ENCODE measurements around the gene PCSK6.
A peak's percentile ranks its signal among the peaks of the same experiment; 100 is the strongest.

Gene PCSK6

GRCh38 chr15:101497017-101497416 lies 7.5 kb upstream of the PCSK6 start:
- Mint-ChIP-seq H3K4me3 (peak overlapping the region; percentile 7 to 33 (median 14)), H3K27me3 (ENCODE audit: low read depth) (peaks cover 78% of the 10 kb centered on the region), H3K27ac (no peak overlapping the region), H3K9me3 (no peaks in the 10 kb centered on the region), H3K4me1 (peaks cover 52% of the 10 kb centered on the region), H3K36me3 (ENCODE audit: low read depth) (no peaks in the 10 kb centered on the region)
- TF ChIP-seq, protein P1, sequence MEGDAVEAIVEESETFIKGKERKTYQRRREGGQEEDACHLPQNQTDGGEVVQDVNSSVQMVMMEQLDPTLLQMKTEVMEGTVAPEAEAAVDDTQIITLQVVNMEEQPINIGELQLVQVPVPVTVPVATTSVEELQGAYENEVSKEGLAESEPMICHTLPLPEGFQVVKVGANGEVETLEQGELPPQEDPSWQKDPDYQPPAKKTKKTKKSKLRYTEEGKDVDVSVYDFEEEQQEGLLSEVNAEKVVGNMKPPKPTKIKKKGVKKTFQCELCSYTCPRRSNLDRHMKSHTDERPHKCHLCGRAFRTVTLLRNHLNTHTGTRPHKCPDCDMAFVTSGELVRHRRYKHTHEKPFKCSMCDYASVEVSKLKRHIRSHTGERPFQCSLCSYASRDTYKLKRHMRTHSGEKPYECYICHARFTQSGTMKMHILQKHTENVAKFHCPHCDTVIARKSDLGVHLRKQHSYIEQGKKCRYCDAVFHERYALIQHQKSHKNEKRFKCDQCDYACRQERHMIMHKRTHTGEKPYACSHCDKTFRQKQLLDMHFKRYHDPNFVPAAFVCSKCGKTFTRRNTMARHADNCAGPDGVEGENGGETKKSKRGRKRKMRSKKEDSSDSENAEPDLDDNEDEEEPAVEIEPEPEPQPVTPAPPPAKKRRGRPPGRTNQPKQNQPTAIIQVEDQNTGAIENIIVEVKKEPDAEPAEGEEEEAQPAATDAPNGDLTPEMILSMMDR (IDR thresholded peaks at IDR 0.05; ENCODE audit: unreplicated experiment in 3 of 3) = no peak

DNA sequence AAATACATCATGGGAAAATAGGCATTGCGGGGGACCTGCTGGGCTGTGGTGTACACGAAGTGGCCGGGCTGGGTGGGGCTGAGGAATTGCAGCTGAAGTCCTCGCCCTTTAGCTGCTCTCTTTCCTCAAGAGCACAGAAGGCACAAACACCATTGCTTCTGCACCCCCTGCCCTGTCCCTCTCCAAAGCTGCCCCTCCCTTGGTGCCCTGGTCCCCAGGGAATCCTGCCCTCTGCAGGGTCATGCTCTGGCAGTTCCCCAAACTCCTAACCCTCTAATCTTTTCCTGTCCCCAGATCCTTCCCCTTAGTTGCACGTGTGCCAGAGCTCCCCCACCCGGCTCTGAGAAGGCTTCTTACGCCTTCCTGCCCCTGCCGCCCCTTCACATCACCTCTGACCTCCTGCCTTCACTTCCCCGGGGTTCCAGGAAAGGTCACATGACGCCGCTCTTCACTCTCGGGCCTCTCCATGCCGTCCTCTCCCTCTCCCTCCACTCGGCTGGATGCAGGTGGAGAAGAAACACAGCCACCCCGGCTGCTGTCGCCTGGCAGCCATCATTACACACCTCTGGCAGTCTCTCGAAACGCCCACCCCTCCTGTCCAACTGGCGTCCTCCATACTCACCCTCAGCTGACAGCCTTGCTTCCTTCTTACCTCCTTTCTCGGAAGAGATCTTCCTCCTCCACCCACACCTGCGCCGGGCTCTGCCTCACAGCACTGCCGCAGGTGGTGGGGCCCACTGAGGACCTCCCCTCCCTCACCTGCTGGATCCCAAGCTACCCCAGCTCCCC lies 6.9 kb upstream of the PCSK6 start:
- TF ChIP-seq, protein P1 (IDR thresholded peaks at IDR 0.05; ENCODE audit: unreplicated experiment in 3 of 3) = no peak
- Mint-ChIP-seq H3K9me3 (no peaks in the 10 kb centered on the region), H3K4me1 (peaks cover 55% of the 10 kb centered on the region), H3K27ac (no peak overlapping the region), H3K36me3 (ENCODE audit: low read depth) (no peaks in the 10 kb centered on the region), H3K27me3 (ENCODE audit: low read depth) (peaks cover 79% of the 10 kb centered on the region), H3K4me3 (peak overlapping the region; percentile 7 to 51 (median 14))

GRCh38 chr15:101495334-101496197 lies 6.1 kb upstream of the PCSK6 start:
- Mint-ChIP-seq H3K9me3 (no peaks in the 10 kb centered on the region), H3K27me3 (ENCODE audit: low read depth) (peaks cover 84% of the 10 kb centered on the region)

GRCh38 chr15:101494251-101494796 lies 4.8 kb upstream of the PCSK6 start:
- Mint-ChIP-seq H3K4me3 (no peak overlapping the region), H3K4me1 (peaks cover 38% of the 10 kb centered on the region), H3K36me3 (ENCODE audit: low read depth) (no peaks in the 10 kb centered on the region), H3K27me3 (ENCODE audit: low read depth) (peaks cover 85% of the 10 kb centered on the region), H3K9me3 (peaks cover 3% of the 10 kb centered on the region), H3K27ac (no peak overlapping the region)
- TF ChIP-seq, protein P1 (IDR thresholded peaks at IDR 0.05; ENCODE audit: unreplicated experiment in 3 of 3) = no peak

More at GRCh38 chr15:101495334-101496197, 6.1 kb upstream of the PCSK6 start:
- peaks cover 50% of the 10 kb centered on the region for H3K4me1 Mint-ChIP-seq
- peak overlapping the region in 2 of 3 experiments; percentile 14 to 51 for H3K4me3 Mint-ChIP-seq
- no peaks in the 10 kb centered on the region for H3K36me3 Mint-ChIP-seq (ENCODE audit: low read depth)
- no peak overlapping the region for H3K27ac Mint-ChIP-seq
- TF ChIP-seq, protein P1 (IDR thresholded peaks at IDR 0.05; ENCODE audit: unreplicated experiment in 3 of 3) = no peak

GRCh38 chr15:101492766-101493692 lies 3.5 kb upstream of the PCSK6 start:
- TF ChIP-seq, protein P1 (IDR thresholded peaks at IDR 0.05; ENCODE audit: unreplicated experiment in 3 of 3) = no peak
- Mint-ChIP-seq H3K36me3 (ENCODE audit: low read depth) (no peaks in the 10 kb centered on the region), H3K4me3 (no peak overlapping the region), H3K4me1 (peaks cover 33% of the 10 kb centered on the region), H3K27ac (no peak overlapping the region), H3K9me3 (peaks cover 3% of the 10 kb centered on the region), H3K27me3 (ENCODE audit: low read depth) (peaks cover 83% of the 10 kb centered on the region)

All from nephron (organoid).